Stimulated activated CD8-positive, alpha-beta memory T cell treated with anti-CD3 and anti-CD28 coated beads, Interleukin-12 subunit alpha, Interleukin-12 subunit beta, amount 100 ng/mL, for 24 hours (primary cell): Measurements from ENCODE around the gene TM6SF1.
"Not testable (repeated sequence)": the region's sequence is repeated elsewhere in the genome, so short reads cannot be mapped to it uniquely, and the experiment has no call there.

ENCODE experiments used
- DNase-seq: peaks from one replicate; pipeline ENCODE4 v3.0.0-alpha.2; 2020; ENCODE audit errors: extremely low read depth

The TM6SF1 gene

DNA sequence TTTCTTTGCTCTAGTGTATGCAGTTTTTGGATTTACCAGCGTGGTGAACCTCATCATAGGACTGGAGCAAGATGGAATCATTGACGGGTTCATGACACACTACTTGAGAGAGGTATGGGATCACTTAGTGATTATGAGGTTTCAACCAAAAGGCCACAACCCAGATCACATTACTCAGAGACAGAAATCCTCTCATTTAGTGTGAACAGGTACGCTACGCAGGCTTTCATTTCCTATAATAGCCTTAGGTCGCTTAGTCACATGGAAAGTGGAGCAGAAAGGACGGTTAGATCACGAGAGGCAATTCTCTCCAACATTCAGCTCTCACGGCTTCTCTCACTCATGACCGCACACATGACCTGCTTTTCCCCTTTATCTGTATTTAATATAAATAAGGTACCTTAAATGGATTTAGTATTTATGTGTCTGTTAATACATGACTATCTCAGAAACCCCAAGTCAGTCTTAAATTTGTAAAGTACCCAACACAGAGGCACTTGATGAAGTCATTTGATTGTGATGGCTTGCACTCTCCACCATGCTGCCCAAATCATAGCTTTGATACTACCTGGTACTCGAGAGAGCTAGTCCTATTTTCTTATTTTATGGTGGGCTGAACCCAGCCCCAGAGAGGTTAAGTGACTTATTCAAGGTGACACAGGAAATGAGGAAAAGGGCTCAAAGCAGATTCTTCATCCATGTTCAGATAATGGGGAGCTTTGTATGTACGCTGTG lies 8.6 kb downstream of the TM6SF1 start:
- DNase-seq: no peak

DNA sequence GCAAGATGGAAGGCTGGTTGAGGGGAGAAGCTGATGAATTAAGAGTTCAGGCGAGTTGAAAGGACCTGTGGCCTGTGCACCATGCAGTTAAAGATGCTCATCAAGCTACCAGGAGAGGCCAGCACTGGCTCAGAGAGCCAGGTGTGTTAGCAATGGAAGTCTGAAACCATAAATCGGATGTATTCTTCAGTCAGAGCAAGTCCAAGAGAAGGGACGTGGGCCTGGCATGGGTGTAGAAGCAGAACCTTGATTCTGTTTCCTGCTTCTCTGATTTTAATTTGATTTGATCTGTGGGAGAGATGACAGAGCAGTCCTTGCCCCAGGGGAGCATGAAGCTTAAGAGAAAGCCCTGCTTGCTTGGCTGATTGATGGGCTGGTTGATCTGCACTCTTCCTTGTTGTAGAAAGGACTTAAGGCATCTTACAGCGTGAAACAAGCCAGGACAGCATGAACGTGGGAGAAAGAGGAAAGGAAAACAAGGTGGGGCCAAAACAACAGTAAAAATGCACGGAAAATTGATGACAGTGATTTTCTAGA lies 10.9 kb downstream of the TM6SF1 start:
- DNase-seq: no peak

DNA sequence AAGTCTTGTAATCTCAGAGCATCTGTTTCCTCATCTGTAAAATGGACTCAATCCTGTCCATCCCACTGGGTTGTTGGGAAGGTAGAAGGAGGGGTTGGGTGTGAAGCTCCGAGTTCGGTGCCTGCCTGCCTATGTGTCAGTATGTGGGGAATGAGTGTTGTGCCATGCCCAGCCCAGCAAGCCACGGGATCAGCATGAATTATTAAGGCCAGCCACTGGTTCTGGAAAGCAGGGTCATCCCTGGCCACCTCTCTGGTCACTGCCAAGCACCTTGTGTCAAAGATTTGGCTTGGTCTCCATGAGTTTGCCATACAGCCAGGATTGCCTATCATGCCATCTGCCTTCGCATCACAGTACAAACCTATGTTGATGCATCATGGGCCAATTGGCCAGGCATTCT lies 11.5 kb downstream of the TM6SF1 start:
- no peak for DNase-seq

DNA sequence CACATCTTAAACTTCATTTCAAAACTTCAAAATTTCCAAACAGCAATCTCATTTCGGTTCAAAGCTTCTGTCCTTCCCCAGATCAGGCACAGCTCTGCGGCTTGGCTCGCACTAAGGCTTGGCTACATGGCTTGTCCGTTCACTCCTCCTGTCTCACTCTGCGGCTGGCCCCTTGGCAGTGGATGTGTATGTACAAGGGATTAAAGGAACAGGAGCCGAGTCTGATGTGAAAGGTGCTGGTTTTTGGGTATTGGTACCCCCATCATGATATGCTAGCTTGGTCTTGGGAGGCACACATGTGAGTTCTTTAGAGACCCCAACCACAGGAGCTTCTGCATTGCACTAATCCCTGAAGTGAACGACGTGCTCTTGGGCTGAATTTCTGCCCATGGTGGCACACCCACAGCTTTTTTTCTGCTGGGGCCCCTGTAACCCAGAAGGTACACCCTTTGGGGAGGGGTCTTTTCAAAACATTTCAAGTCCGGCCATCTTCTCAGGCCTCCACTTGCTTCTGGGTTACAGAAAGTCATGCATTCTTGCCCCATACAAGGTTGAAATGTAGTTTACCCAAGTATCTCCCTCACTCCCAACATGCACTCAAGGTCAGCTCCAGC lies 12.6 kb downstream of the TM6SF1 start:
- DNase-seq: no peak

DNA sequence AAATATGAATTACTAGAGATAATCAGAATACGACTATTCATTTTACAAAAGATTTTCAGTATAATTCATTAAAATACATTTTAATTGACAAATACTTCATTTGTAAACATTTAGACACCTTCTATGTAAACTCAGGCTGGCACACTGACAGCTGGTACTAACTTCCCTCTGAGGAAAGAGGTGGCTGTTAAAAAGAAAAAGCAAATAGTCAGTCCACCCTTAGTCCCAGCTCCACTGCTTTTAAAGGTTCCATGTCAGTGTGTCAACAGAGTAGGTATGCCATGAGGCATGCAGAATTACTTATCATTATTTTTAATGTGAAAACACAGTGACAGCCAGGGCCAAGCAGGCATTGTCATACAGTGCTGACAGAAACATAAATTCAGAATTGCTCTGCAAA lies 16.1 kb downstream of the TM6SF1 start:
- DNase-seq: no peak

DNA sequence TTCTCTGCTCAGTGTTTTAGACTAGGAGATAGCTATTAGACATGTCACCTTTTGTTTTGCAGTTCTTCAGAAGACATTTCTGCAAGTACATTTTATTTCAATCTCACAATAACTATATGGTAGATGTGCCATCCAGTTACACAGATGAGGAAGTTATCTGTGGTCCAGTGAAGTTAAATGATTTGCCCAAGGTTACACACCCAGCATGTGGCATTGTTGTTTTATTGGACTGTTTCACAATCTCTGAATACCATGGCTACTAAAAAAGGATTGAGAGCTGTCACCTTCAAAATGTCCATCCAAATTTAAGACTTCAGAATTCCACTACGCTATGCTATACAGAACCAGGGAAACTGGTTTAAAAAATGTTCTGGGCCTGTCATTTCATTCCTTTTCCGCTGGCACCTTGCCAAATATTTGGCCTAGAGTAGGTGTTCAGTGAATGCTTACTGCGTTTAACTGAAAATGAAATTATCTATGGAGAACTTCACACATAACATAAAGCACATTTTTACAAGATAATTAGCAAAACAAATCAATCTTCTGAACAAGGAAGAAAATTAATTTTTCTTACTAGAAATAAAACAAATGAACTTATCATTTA lies 20.2 kb downstream of the TM6SF1 start:
- no peak for DNase-seq

DNA sequence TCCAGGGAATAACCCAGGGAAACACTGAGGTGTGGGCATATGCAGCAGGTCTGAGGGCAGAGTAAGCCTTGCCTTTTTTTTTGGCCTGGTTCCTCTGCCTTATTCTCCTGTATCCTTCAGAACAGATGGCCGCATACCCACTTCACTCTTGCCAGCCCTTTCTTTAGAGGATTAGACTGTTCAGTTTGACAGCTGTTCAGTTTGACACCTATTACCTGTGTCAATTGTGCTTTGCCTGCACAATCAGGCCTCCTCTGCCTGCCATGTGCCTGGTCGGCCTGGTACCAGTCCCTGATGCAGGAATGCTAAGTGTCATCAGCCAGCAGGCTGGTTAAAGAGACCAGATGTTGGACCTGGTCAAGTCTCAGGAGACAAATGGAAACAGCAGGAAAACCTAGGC lies 22.3 kb downstream of the TM6SF1 start:
- no peak for DNase-seq

DNA sequence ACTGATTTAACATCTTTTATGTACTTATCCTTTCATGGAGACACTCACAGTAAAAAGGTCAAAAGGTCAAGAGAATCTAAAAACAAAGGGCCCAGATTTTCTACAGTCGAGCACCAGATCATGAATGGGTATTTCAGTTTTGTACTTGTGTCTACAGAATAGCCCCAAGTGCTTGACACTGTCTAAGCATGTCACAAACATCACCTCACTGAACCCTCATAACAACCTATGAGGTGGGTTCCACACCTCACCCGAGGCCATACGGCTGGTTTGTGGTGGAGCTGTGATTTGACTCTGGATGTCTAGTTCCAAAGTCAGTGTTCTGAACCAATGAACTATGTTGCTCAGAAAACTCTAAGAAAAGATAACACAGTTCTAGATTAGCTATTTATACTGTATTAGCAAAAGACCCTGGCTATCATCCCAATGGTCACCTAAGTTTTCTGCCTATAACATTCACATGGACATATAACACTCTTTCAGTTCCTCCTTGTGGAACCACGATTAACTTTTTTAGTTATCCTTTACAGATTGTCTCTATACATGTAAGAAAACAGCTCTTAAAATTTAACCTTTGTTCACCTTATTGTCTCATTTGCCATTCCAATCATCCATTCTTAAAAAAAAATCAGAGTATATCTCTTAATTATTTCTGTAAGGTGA lies 25.5 kb downstream of the TM6SF1 start:
- DNase-seq: no peak

DNA sequence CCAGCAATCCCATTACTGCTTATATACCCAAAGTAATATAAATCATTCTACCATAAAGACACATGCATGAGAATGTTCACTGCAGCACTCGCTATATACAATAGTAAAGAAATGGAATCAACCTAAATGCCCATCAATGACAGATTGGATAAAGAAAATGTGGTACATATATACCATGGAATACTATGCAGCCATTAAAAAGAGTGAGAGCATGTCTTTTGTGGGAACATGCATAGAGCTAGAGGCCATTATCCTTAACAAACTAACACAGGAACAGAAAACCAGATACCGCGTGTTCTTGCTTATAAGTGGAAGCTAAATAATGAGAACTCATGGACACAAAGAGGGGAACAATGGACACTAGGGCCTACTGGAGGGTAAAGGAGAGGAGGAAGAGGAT lies 34.7 kb downstream of the TM6SF1 start:
- DNase-seq: not testable (repeated sequence)

DNA sequence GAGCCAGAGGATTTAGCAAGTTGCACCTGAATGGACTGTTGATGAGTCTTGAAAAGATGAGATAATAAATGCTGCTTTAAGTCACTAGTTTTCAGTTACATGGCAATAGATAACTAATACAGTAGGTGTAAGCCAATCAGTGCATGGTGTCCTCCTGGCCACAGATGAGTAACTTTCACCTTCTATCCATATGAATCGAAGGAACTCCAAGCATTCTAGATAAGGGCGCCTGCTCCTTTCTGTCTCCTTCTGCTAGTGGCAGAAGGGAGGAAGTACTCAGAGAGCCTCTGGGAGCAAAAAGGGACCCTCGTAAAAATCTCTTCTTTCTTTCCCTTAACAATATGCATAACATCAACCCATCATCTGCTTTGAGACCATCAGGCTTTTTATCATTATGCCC lies 37.3 kb downstream of the TM6SF1 start:
- no peak for DNase-seq

DNA sequence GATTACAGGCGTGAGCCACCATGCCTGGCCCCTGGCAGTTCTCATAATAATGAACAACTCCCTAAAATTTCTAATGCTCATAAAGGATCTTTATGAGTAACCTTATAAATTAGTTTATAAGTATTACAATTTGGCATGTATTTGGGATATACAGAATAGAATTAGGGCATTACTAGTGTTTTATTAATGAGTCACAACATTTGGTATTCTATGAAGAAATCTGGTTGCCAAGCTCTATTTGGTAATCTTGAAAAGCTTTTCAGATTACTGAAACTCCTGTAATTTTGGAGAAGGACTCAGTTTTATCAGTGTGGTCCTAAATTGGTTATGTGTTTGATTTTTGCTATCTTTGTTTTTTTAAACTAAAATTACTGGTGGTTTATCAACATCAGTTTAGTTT lies 45.8 kb downstream of the TM6SF1 start:
- no peak for DNase-seq

DNA sequence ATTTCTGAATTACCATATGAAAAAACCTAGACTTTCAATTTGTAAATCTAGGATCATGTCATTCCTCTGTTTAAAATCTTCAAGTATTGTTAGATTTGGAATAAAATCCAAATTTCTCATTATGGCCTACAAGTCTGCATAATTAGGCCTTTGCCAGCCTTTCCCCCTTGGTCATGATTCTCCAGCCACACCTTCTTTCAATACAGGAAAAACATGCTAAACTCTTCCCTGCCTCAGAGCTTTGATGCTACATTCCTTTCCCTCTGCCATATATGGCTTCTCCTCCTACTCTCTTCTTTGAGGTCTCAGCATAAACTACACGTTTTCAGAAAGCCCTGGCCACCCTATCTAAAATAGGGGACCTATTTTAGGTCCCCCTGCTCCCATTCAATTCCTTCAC lies 48.5 kb downstream of the TM6SF1 start:
- DNase-seq: no peak

DNA sequence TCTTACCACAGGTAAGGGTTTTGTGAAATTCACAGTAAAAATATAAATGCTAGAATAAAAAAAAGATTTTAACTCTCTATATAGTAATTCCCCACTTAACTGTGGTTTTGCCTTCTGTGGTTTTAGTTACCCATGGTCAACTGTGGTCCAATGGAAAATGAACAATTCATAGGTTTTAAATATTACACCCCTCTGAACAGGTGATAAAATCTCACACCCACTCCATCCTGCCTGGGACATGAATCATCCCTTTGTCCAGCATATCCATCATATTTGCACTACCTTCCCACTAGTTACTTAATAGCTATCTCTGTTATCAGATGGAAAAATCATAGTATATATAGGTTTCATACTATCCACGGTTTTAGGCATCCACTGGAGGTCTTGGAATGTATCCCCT lies 50.9 kb downstream of the TM6SF1 start:
- no peak for DNase-seq

DNA sequence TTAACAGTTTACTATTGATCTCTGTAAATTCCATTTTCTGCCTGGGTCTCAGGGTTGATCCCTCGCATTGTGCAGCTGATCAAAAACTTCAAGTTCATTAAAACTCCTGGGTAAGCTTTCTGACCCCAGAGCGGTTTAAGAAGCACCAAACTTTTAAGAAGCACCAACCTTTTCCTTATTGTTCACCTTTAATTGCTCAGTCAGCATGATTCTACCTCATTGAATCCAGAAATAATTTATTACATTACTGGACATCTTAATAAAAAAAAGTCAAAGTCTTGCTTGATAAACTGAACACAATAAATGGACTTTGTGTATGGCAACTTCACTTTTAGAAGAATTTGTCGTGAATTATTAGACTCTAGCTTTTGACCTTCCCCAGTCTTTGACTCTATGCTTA lies 53.3 kb downstream of the TM6SF1 start:
- DNase-seq: no peak

DNA sequence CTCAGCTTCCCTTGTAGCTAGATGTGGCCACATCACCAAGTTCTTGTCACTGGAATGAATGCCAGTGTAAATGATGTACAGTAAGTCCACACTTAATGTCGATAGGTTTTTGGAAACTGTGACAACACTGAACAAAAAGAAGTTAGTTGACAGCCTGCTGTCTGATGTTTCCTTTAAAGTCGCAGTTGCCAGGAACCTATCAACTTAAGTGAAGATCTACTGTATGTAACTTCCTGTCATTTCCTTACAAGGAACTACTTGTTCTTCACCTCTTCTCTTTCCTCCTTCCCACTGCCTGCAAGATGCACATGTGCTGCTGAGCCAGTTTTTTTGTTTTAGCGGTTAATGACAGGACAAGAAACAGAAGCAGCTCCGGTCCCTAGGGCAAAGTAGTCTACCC lies 55.6 kb downstream of the TM6SF1 start:
- no peak for DNase-seq

DNA sequence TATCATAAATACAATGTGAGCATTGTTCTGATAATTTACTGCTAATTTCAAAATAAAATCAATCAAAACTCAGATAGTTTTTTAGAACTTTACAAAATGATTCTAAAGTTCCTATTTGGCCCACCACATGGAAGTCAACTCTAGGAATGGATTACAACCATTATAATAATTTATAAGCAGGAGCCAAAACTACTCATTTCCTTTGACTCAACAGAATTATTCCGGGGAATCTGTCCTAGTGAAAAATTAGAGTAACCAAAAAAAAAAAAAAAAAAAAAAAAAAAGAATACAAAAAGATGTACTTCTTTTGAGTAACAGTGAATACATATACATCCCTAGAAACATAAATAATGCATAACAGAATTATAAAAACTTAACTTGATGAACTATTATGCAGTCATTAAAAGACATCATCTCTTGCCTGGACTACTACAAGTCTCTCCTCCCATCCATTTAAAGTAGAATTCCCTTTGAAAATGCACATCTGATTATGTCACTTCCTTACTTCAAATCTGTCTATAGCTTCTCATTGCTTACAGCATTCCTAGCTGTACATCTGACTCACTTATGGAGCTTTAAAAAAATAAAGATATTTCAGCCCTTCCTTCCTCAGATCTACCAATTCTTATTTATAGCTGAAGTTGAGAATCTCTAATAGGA lies 56.8 kb downstream of the TM6SF1 start:
- DNase-seq: no peak

DNA sequence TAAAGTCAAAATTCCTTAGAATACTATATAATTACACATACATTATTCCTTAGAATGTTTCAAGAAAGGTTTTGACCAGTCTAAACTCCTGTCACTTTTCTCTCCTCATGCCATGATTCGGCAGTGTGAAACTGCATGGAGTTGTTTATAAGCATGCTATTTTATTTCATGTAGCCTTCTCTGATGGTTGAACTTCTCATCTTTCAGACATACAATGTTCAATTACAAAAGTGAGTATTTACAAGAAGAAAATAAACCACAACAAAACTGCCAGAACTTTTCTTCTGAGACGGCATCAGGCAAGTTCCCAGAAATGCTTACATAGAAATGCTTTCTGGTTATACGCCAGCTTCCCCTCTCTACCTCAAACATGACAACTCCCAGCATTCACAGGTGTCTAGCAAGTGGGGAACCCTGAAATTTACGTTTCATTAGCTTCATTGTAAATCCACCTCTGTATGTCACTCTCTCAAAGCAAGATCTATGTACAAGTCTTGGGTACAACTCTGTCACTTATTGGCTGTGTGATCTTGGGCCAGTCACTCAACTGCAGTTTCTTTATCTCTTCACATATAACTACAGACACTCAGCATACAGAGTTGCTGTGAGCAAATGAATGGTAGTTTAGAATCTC lies 57.4 kb downstream of the TM6SF1 start:
- no peak for DNase-seq

DNA sequence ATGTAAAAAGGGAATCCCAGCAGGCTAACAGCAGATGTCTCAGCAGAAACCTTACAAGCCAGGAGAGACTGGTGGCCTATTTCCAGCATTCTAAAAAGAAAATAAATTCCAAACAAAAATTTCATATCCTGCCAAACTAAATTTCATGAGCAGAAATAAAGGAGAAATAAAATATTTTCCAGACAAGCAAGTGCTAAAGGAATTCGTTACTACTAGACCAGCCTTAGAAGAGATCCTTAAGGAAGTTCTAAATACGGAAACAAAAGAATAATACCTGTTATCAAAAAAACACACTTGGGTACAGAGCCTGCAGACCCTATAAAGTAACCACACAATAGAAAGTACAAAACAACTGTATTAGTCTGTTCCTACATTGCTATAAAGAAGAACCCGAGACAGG lies 58.8 kb downstream of the TM6SF1 start:
- no peak for DNase-seq

DNA sequence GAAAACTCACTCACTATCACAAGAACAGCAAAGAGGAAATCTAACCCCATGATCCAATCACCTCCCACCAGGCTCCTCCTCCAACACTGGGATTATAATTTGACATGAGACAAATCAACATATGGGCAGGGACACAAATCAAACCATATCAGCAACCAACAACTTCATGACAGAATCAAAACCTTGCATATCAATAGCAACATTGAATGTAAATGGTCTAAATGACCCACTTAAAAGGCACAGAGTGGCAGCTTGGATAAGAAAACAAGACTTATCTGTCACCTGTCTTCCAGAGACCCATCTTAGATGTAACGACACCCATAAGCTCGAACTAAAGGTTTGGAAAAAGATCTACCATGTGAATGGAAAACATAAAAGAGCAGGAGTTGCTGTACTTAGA lies 59.4 kb downstream of the TM6SF1 start:
- DNase-seq: no peak

DNA sequence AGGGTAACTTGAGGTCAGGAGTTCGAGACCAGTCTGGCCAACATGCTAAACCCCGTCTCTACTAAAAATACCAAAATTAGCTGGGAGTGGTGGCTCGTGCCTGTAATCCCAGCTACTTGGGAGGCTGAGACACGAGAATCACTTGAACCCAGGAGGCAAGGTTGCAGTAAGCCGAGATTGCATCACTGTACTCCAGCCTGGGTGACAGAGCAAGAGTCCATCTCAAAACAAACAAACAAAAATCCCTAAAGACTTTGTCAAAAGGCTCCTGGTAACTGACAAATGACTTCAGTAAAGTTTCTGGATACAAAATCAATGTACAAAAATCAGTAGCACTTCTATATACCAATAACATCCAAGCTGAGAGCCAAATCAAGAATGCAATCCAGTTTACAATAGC lies 62.1 kb downstream of the TM6SF1 start:
- DNase-seq: not testable (repeated sequence)

DNA sequence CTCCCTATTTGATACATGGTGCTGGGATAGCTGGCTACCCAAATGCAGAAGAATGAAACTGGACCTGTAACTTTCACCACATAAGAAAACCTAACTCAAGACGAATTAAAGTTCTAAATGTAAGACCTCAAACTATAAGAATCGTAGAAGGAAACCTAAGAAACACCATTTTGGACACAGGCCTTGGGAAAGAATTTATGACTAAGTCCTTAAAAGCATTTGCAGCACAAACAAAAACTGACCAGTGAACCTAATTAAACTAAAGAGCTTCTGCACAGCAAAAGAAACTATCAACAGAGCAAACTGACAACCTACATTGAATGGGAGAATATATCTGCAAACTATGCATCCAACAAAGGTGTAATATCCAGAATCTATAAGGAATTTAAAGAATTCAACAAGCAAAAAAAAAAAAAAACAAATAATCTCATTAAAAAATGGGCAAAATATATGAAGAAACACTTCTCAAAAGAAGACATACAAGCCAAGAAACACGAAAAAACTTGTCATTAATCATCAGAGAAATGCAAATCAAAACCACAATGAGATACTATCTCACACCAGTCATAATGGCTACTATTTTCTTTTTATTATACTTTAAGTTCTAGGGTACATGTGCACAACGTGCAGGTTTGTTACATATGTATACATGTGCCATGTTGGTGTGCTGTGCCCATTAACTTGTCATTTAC lies 63.2 kb downstream of the TM6SF1 start:
- no peak for DNase-seq
